NCI-H82 (cell line): ENCODE data around the gene ETV6.
A peak's percentile ranks its signal among the peaks of the same experiment; 100 is the strongest.
"Not testable (repeated sequence)": the region's sequence is repeated elsewhere in the genome, so short reads cannot be mapped to it uniquely, and the experiment has no call there.

Experiments
- DNase-seq: peaks from one replicate; lab custom pipeline; 2025; lab: John Stamatoyannopoulos, UW

The ETV6 gene

DNA sequence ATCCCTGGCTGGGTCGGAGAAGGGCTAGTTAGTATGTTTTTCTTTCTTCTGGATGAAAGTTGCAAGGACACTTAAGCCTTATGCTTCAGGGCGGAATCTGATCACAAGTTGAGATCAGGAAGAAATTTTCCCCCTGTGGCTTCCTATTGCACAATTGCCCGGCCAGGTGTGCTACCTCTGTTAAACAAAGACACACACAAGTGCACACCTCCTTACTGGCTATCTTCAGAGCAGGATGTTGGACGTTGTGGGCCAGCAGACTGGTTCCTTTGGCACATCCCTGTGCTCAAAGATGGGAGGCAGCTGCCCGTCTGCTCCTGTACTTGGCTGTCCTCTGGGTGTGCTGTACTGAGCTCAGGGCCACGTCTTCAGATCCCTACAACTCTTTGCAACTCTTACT lies 19.1 kb downstream of the ETV6 start:
- no peak for DNase-seq

DNA sequence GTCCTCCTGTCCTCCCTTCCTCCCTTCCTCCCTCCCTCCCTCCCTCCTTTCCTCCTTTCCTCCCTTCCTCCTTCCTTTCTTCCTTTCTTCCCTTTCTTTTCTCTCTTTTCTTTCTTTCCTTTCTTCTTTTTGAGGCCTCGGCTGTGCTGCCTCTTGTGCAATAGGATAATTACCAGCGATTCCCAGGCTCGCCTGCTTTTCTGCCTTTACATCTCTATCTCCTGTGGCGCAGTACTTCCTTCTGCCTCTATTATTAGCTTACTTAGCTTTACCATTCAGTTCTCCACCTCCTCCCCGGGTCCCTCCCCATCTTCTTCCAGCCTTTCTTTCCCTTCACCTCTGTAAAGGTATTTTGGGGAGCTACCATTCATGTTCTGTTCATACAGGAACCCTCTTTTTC lies 19.9 kb downstream of the ETV6 start:
- DNase-seq: no peak

DNA sequence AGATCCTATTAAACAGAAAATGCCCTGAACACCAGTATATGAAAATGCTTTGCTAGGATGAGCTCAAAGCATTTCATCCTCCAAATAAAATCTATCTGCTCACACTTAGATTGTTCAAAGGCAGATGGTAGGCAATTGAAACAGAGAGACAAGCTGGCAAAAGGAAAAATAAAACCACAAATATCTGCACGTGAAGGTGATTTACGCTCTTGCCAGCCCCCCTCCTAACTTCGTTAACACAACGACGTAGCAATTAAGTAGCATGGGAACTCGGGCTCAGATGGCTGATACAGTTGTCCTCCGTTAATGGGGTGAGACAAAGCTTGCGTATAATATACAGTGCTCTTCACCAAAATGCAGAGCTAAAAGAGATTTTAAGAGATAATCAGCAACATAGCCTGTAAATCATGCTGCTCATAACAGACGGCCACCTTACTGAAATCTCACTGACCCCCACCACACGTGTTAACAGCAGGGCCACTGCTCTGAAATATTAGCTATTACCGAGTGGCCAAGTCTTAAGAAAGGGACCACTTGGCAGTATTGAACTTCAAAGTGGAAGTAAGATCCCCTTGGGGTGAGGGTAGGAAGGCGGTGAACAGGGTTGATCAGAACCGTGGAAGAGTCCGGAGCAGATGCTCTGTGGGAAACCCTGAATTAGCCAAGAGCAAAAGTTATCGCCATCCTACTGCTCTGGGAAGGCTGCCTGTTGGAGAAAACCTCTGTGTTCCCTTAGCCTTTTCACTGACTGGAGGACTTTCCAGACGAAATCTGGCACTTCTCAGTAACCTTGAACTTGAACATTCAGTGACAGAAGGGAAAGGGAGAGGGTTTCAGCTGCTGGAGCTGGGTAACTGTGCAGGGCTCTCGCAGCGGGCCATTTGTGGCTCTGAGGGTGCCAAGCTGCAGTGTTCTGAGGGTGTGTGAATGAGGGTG lies 23.1 kb downstream of the ETV6 start:
- DNase-seq: peak; percentile 24

DNA sequence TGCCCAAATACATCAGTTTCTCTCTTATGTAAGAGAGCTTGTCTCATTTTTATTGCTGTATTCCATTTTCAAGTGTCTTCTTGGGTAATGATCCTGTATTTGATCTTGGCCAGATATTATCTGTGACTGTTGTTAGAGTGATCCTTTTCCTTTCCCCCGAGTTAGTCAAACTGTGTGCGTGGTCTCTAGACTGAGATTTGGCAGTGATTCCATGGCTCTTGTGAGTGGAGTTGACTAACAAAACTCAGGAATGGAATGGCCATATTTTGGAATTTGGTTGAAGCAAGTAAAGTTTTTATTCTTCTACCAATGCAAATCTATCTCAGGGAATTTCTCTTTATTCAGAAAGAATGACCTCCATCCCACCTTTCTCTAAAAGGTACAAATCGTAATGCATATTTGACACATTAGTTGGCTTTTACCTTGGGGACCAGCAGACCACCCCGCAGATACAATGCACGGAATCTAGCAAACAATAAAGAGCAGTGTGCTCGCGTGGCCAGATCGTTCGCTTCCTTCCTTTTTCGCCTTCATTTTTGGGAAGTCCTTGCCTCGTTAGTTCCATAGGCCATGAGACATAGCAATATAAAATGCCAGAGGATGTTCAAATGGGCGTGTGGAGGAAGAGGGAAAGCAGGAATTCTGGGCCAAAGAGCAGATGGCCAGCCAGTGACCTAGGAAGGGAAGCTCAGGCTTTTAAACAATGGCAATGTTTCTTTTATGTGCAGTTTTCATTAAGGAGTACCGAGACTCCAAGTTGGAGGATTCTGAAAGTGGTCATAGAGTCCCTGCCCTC lies 24.4 kb downstream of the ETV6 start:
- DNase-seq: no peak

DNA sequence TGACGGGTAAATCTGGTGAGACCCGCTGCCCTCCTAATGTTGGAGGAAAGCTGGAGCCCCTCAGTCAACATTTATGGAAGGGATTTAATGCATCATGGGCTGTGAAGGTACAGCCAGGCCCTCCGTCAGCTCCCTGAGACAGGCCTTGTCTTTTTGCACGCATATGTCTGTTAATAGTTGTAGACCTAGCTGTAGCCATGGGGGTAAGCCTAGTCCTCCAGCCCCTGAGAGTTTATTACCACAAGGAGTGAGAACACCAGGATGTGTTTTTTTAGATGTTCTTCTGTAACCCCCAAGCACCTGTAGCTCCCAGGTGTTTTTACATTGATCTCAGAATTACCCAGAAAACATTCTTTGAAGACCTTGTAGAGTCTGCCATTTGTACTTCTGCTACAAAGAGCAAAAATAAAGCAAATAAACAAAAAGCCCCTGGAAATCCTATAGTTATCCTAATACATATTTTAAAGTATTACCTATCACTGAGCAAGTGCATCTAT lies 25.5 kb downstream of the ETV6 start:
- DNase-seq: no peak

DNA sequence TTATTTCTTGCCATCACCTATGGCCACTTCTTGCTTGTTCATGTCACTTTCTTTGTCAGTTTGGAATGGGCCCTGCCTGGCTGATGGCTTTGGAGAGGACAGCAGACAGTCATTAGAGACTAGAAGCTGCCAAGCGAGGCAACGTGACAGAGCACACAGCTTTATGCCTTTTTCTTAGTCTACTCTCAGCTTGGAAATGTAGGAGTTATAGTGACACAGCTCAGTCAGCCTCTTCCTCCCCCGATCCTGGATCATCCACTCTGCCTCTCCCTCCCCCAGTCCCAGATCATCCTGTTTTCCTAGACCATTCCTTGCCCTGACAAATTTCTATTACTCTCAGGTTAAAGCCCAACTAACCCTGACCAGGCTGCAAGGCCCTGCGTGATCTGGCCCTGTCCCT lies 26.6 kb downstream of the ETV6 start:
- no peak for DNase-seq

DNA sequence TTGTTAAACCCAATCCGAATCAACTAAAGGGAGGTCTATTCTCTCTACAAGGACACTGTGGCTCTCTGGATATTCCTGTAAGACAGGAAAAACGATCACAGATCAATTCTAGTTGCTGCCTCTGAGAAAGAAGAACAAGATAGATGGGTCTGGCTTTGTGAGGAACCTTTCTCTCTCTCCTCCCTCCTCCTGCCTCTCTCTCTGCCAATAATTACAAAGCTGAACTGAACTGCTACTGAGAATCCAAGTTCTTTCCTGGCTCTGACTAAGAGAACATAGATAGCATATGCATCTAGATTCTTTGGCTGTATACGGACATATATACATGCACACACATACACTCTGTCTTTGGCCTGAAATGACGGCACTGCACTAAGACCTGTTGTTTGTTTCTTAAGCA lies 27.6 kb downstream of the ETV6 start:
- no peak for DNase-seq

DNA sequence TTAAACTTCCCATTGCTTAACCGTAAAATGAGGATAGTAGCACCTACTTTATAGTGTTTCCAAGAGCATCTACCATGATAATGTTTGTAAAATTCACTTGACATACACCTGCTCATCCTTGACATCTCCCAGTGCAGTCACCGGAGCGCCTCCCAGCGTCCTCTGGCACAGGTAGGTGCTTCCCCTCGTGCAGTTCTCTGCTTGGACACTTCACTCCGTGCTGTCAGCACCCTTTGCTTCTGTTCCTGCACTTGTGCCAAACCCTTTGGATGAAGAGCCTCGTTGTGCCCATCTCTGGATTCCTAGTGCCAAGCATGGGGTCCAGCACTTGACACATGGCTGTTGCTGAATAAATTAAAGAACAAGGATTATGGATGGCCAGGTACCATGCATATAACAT lies 28.3 kb downstream of the ETV6 start:
- DNase-seq: no peak

DNA sequence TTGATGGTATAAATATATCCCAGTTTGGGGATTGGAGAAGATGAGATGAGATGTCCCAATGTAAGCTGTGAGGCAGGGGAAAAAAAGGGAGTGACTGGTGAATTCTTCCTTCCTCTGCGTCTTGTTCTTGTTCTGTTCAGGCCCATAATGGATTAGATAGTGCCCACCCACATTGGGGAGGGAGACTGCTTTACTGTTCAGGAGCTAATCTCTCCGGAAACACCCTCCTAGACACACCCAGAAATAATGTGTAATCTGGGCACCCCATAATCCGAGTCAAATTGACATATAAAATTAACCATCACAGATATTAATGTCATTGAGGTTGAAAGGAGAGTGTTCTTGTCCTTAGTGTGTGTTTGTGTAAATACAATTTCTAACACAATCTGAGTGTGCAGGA lies 29.3 kb downstream of the ETV6 start:
- DNase-seq: no peak

DNA sequence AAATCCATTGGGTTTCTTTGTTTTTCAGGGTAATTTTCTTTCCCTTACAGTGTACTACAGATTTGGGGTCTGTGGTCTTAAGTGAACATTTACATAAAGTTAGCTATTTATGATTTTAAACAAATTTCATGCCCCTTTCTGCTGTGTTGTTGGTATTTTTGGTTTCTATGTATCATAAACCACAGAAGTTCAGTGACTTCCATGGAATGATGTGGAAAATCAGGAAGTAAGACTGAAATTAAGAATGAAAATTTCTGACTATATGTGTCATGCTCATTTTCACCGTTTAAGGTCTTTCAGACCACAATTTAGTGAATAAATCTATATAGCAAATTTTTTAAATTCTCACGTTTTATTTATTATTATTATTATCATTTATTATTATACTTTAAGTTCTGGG lies 31.7 kb downstream of the ETV6 start:
- no peak for DNase-seq

DNA sequence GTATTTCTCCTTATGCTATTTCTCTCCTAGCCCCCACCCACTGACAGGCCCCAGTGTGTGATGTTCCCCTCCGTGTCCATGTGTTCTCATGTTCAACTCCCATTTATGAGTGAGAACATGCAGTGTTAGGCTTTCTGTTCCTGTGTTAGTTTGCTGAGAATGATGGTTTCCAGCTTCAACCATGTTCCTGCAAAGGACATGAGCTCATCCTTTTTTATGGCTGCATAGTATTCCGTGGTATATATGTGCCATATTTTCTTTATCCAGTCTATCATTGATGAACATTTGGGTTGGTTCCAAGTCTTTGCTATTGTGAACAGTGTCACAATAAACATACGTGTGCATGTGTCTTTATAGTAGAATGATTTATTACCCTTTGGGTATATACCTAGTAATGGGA lies 32.2 kb downstream of the ETV6 start:
- not testable (repeated sequence) for DNase-seq

DNA sequence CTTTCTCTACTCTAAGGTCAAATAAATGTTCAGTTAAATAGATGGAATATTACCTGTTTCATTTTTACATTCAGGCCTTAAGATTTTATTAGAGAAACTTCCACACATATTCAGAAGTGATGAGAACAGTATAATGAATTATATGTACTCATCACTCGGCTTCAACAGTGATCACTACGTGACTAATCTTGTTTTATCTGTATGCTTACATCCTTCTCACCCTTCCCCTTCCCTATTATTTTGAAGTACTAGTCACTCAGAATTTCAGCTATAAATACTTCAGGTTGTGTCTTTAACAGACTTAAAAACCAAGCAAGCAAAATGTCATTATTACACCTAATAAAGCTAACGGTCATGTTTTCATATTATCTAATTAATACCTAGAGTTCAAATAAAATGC lies 34.9 kb downstream of the ETV6 start:
- no peak for DNase-seq

DNA sequence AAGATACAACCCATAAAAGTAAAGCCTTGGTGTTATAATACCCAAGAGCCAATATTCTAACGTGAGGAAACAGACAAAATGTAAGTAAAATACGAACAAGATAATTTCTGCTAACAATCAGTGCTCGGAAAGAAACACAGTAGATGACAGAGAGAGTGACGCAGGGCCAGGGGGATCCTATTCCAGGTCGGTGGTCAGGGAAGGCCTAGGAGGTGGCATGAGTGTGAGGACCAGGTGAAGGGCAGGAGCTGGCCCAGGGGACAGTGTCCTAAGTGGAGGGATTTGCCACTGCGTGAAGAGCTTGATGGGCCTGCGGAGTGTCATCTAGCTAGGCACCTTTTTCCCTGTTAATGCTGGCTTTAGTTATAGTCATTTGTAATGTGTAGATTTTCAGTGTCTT lies 35.3 kb downstream of the ETV6 start:
- DNase-seq: no peak

DNA sequence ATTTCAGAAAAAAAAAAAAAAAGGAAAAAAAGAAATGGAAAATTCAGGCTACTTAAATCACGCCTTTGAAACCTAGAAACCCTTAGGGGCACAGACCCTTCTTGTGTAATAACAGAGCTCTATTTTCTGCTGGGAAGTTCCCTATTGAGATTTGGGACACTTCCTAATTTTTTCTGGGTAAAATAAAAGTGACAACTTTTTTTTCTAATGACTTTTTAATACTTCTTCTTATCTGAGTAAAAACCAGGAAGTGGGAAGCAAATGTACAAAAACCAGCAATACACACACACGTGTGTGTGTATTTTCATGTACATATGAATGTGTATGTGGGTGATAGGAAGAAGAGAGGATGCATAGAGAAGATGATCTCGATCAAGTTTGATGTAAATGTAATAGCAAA lies 35.8 kb downstream of the ETV6 start:
- no peak for DNase-seq

DNA sequence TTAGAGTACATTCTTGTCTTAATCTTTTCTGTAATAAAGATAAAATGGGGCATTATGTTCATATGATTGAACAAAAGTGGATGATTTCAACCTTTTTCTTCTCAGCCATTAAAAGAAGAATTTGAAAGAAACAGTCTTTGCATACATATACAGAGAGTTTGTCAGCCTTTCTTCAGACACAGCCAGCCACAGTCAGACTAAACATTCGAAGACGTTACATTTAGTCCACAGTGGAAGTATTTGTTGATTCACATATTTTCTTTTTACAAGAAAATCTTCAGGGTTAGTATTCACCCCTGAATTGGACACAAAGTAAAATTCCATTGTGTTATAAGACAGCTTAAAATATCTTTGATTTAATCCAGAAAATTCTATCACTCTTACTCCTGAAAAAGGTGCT lies 36.2 kb downstream of the ETV6 start:
- DNase-seq: no peak

DNA sequence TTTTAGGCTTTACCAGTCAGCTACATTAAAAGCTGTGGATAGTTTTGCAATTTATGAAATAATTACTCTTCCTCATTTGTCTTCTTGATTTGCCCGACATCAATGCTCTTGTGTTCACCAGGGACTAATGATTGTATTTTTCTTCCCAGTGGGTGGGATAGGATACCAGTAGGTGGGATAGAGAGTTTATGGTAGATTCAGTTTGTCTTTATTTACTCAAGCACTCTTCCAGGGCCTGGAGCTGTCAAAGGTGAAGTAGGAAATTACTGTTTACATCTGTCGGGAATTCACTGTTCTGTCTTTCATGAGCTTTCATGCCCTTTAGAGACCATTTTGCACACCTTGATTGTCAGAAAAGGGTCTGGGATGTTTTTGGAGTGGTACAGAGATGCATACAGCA lies 36.6 kb downstream of the ETV6 start:
- DNase-seq: no peak

DNA sequence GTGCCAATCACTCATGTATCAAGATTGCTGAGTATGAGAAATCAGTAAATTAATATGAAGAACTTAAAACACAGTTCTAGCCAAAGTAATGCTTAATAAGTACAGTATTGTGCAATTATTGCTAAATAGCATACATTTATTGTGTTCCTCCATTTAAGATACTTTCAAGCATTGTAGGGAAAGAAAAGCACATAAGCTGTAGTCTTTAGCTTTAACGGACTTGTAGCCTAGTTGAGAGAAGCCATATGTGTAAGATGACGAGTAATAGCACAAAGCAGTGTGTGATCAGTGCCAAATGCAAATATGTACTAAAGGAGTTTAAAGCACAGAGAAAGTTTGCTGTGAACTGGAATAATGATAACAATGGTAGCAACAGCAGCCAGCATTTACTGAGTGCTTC lies 38.1 kb downstream of the ETV6 start:
- no peak for DNase-seq

DNA sequence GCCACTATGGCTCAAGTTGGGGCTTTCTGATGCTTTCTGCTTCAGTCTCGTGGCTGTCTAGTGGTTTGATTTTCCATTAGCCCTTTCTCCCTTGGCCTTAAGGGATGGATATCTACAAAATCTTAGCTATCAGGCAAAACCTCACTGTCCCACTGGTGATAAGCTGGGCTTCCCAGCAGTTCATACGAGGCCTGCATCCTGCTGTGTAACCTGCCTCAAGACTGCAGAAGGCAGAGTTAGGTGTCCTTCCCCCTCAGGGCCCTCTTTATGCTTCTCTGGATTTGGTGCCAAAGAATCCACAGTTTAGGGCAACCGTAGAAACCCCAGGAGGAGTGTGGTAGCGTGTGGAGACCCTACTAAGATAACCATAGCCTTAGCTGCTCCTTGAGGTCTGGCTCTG lies 38.9 kb downstream of the ETV6 start:
- no peak for DNase-seq

DNA sequence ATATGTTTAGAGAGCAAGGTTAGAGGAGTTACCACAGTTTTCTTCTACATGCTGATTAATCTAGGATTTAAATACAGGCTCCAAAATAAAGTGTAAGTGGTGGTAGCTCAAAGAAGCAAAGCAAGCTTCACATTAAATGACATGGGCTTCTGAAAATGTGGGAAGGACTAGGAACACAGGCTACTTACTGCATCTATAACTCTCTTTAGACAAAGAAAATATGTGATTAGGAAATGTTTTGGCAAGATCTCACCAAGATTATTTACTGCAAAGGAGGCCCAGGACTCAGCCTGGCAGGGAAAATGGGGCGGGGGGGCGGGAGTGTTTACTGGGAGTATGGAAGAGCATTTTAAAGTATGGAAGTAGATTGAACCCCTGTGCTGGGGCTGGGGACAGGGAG lies 39.4 kb downstream of the ETV6 start:
- DNase-seq: no peak

DNA sequence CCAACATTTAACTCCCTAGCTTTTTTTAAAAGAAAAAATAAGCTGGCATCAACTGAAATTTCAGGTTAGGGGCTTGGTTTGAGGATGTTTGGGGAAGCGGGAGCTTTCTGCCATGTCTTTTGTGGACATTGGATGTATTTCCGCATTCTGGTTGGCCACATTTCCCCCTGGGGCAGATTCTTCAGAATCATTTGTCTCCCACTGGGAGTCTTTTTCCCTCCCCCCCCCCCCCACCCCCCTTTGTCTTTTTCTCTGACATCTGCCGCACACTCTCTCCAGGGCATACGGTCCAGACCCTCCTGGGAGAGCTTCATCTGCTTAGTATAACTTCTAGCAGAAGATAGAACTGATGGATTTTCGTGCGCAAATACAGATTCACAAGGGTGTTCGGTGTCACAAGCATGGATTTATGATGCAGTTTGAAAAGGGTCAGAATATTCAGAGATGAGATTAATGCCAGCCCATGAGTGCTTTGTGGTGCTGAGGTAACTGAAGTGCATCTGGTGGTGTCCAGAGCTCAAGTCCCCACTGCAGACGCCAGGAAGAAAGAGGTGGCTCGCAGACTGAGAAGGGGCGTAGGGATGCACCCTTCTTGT lies 40.2 kb downstream of the ETV6 start:
- peak; percentile 58 for DNase-seq

DNA sequence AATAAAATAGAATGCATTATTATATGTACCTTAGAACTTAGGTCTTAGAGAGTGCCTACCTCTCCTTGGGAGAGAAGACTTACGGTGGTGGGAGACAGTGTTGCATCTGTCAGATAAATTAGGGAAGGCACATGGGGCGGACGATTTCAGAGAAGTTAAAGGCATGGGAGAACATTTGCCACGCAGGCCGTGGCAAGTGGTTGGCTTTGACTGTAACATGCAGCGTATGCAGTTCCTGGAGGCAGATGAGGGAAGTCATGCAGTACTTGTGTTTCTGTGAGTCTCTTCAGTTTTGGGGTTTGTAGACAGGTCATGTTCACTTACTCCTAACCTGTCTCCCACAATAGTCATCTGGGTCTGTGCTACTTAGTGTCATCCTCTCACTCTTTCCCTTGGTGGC lies 43.6 kb downstream of the ETV6 start:
- no peak for DNase-seq

DNA sequence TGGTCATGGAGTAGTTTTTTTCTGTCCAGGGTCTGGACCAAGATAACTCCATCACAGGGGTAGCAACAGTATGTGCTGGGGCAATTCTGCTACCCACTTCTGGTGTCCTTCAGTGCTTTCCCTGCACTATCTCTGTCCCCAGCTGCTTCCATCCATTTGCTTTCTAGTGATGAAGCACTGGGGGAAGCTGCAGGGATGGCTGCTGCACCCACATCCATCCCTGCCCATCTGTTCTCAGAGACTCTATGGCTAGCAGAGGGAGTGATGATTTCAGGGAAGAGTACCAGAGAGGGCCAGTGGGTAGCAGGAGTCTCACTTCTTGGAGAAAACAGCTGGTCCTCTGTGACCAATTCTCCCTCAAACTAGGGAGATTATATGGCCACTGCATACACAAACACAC lies 44.1 kb downstream of the ETV6 start:
- DNase-seq: no peak

DNA sequence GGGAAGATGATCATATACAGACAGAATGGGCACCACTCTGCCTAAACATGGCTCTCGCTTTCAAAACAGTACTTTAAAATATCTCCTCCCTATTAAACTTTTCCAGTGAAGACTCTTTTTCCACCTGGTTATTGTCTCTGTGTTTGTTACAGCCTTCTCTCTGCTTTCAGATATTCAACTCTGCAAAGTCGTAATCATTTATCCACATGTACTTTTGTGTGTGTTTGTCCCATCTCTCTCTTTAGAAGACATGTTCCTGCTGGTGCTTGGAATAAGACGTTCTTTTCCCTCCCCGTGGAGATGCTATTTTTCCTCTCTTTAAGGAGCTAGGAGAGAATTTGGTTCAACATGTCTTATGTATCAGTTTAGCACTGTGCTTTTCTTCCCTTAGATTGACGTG lies 45.1 kb downstream of the ETV6 start:
- DNase-seq: no peak
